Karpas-422 (cell line): ENCODE results near the gene ABHD18. TPM values are rescaled to one million over a fixed set of nuclear protein-coding genes. Genes with fewer than 3 reads are reported as not detected.
"Not testable (repeated sequence)": the region's sequence is repeated elsewhere in the genome, so short reads cannot be mapped to it uniquely, and the experiment has no call there.

Source experiments
- DNase-seq: peaks from one replicate; pipeline ENCODE4 v3.0.0-alpha.2; 2015
- H2AFZ ChIP-seq: fragments of 200-600 bp; sonication (generic); 2 replicates; pipeline ENCODE4 v1.6.1; 2014; ENCODE audit warnings: antibody characterized with exemption, low read length, mixed read lengths
- H3K27ac ChIP-seq: fragments of 200-600 bp; sonication (generic); 2 replicates; pipeline ENCODE4 v1.5.1; 2014; ENCODE audit warnings: mild to moderate bottlenecking, low read length, moderate library complexity
- H3K27me3 ChIP-seq: fragments of 200-600 bp; sonication (generic); 2 replicates; pipeline ENCODE4 v1.6.1; 2014; ENCODE audit warnings: low read length, mixed read lengths
- H3K36me3 ChIP-seq: fragments of 200-600 bp; sonication (generic); 2 replicates; pipeline ENCODE4 v1.6.1; 2014; ENCODE audit warnings: low read length, mixed read lengths; ENCODE audit not compliant: insufficient read depth
- H3K4me1 ChIP-seq: fragments of 200-600 bp; sonication (generic); 2 replicates; pipeline ENCODE4 v1.6.1; 2014; ENCODE audit warnings: mild to moderate bottlenecking, low read length, mixed read lengths
- H3K4me2 ChIP-seq: fragments of 200-600 bp; sonication (generic); 2 replicates; pipeline ENCODE4 v1.6.1; 2014; ENCODE audit warnings: low read length, low read depth, mild to moderate bottlenecking; ENCODE audit not compliant: poor library complexity, severe bottlenecking
- H3K4me3 ChIP-seq: fragments of 200-600 bp; sonication (generic); 2 replicates; pipeline ENCODE4 v1.5.1; 2014; ENCODE audit warnings: mild to moderate bottlenecking, antibody characterized with exemption, low read length, mixed read lengths
- H3K79me2 ChIP-seq: fragments of 200-600 bp; sonication (generic); 2 replicates; pipeline ENCODE4 v1.6.1; 2014; ENCODE audit warnings: mild to moderate bottlenecking, low read length, mixed read lengths
- H3K9ac ChIP-seq: fragments of 200-600 bp; sonication (generic); 2 replicates; pipeline ENCODE4 v1.6.0; 2014; ENCODE audit warnings: low read length
- H3K9me2 ChIP-seq: fragments of 200-600 bp; sonication (generic), shearing (Covaris generic); replicated peaks from 2 replicates; pipeline ENCODE4 v1.6.0; 2014; ENCODE audit warnings: mild to moderate bottlenecking, low read length, moderate library complexity; ENCODE audit not compliant: insufficient read depth
- H3K9me3 ChIP-seq: fragments of 300-700, 200-600 bp; sonication (generic); 2 replicates; pipeline ENCODE4 v1.6.1; 2014; ENCODE audit warnings: low read length, mixed read lengths
- H4K20me1 ChIP-seq: fragments of 200-600 bp; sonication (generic); 2 replicates; pipeline ENCODE4 v1.6.1; 2014; ENCODE audit warnings: mild to moderate bottlenecking, antibody characterized with exemption, low read length, low read depth; ENCODE audit not compliant: insufficient read depth
- total RNA-seq: library from RNA; depleted of rRNA; stranded (reverse); fragments of >200 nt; shearing (Covaris generic); gene quantifications from 2 replicates; pipeline ENCODE4 v1.2.3, GENCODE V29; 2014; ENCODE audit warnings: low replicate concordance

The ABHD18 gene
- total RNA-seq, 1 experiment from 2014 or later = 36.6 TPM

DNA sequence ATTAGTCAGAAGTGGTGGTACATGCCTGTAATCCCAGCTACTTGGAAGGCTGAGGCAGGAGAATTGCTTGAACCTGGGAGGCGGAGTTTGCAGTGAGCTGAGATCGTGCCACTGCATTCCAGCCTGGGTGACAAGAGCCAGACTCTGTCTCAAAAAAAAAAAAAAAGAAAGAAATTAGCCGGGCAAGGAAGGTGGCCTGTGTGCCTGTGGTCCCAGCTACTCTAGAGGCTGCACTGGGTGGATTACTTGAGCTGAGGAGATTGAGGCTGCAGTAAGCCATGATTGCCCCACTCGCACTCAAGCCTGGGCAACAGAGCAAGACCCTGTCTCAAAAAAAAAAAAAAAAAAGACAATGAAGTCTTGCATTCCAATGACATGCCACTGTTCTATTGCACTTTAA, 5.7 kb downstream of the ABHD18 start:
- H3K4me3 ChIP-seq, H3K27ac ChIP-seq, H3K9me2 ChIP-seq, H3K4me2 ChIP-seq, H3K9ac ChIP-seq, DNase-seq, H2AFZ ChIP-seq, H4K20me1 ChIP-seq, H3K27me3 ChIP-seq, H3K9me3 ChIP-seq: not testable (repeated sequence)
- H3K36me3 ChIP-seq = peaks cover 29% of the 10 kb centered on the region
- H3K4me1 ChIP-seq = peaks cover 22% of the 10 kb centered on the region
- peaks cover 98% of the 10 kb centered on the region for H3K79me2 ChIP-seq

DNA sequence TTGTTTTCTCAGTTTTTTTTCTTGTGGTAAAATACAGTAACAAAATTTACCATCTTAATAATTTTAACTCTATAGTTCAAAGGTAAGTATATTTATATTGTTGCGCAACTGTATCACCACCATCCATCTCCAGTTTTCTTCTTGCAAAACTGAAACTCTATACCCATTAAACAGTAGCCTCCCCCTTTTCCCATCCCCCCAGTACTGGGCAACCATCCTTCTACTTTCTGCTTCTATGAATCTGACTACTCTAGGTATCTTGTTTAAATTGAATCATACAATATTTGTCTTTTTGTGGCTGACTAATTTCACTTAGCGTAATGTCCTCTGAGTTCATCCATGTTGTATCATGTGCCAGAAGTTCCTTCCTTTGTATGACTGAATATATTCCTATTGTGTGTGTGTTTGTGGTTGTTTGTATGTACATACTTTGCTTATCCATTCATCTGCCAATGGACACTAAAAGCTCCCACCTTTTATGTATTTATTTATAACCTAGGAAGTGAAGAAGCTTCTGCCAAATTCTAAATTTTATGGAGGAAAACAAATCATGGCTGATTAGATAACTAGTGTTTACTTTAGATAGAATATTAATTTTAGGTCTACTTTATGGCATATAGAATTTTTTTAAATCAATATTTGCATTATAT, 10.0 kb downstream of the ABHD18 start:
- no peak for DNase-seq
- no peak overlapping the region for H3K4me3 ChIP-seq
- H3K9me3 ChIP-seq = peaks cover 5% of the 10 kb centered on the region
- H3K27me3 ChIP-seq = no peaks in the 10 kb centered on the region
- no peaks in the 10 kb centered on the region for H3K9me2 ChIP-seq
- no peak overlapping the region for H2AFZ ChIP-seq
- H3K79me2 ChIP-seq = peaks cover 89% of the 10 kb centered on the region
- H3K4me1 ChIP-seq = no peaks in the 10 kb centered on the region
- H3K36me3 ChIP-seq = peaks cover 43% of the 10 kb centered on the region
- H3K9ac ChIP-seq = no peak overlapping the region
- H3K4me2 ChIP-seq = no peak overlapping the region
- H4K20me1 ChIP-seq = no peaks in the 10 kb centered on the region
- no peak overlapping the region for H3K27ac ChIP-seq

DNA sequence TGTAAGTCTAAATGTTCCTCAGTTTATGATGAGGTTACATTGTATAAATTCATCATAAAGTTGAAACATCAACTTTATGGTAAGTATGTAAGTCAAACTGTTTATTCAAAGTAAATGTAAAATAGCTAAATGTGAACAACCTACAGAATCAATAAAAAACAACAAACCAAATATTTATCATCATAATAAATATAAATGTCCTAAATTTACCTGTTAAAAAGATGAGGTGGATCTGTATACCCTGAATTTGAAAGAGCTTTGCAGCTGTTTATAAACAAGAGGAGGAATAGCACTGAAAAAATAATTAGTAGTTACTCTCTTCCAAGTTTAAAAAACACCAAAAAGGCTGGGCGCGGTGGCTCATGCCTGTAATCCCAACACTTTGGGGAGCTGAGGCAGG, 13.7 kb downstream of the ABHD18 start:
- Histone ChIP-seq H3K36me3 (peaks cover 33% of the 10 kb centered on the region), H3K4me2 (no peak overlapping the region), H2AFZ (no peak overlapping the region), H3K4me3 (no peak overlapping the region), H3K4me1 (no peaks in the 10 kb centered on the region), H3K9me2 (no peaks in the 10 kb centered on the region), H3K27me3 (no peaks in the 10 kb centered on the region), H3K9ac (no peak overlapping the region), H3K79me2 (peaks cover 79% of the 10 kb centered on the region), H4K20me1 (no peaks in the 10 kb centered on the region), H3K27ac (no peak overlapping the region), H3K9me3 (peaks cover 5% of the 10 kb centered on the region)
- DNase-seq = no peak

DNA sequence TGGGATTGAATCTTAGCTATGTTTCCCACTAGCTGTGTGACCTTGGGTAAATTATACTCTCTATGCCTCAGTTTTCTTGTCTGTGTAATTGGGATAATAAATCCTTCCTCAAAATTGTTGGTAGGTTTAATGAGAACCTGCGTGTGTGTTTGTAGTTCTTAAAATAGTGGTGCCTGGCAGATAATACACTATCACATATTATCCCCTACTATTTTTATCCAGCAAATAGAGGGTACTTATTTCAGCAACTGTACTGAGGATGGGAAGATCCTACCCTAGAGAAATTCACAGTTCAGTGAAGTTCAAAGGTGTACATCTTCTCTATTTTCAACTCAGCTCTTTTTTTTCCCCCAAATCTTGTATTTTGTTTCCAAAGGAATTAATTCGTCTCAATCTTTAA, 17.2 kb downstream of the ABHD18 start:
- Histone ChIP-seq H3K27me3 (no peaks in the 10 kb centered on the region), H3K27ac (no peak overlapping the region), H2AFZ (no peak overlapping the region), H4K20me1 (no peaks in the 10 kb centered on the region), H3K4me2 (no peak overlapping the region), H3K36me3 (peaks cover 40% of the 10 kb centered on the region), H3K4me3 (no peak overlapping the region), H3K79me2 (peaks cover 55% of the 10 kb centered on the region), H3K4me1 (no peaks in the 10 kb centered on the region), H3K9me3 (peaks cover 5% of the 10 kb centered on the region), H3K9me2 (no peaks in the 10 kb centered on the region), H3K9ac (no peak overlapping the region)
- no peak for DNase-seq

DNA sequence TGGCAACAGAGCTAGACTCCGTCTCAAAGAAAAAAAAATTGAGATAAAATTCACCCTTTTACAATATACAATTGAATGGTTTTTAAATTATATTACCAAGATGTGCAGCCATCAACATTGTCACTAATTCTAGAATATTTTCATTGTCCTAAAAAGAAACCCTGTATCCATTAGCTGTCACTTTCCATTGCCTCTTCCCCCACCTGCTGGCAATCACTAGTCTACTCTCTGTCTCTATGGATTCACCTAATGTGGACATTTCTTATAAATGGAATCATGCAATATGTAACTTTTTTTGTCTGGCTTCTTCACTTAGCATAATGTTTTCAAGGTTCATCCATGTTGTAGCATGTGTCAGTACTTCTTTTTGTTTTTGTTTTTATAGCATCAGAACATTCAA, 20.8 kb downstream of the ABHD18 start:
- Histone ChIP-seq H3K4me3 (no peak overlapping the region), H3K79me2 (peaks cover 35% of the 10 kb centered on the region), H4K20me1 (no peaks in the 10 kb centered on the region), H3K9me3 (no peaks in the 10 kb centered on the region), H2AFZ (no peak overlapping the region), H3K9me2 (no peaks in the 10 kb centered on the region), H3K36me3 (peaks cover 30% of the 10 kb centered on the region), H3K27ac (no peak overlapping the region), H3K27me3 (no peaks in the 10 kb centered on the region), H3K4me1 (no peaks in the 10 kb centered on the region), H3K4me2 (no peak overlapping the region), H3K9ac (no peak overlapping the region)
- DNase-seq = no peak

DNA sequence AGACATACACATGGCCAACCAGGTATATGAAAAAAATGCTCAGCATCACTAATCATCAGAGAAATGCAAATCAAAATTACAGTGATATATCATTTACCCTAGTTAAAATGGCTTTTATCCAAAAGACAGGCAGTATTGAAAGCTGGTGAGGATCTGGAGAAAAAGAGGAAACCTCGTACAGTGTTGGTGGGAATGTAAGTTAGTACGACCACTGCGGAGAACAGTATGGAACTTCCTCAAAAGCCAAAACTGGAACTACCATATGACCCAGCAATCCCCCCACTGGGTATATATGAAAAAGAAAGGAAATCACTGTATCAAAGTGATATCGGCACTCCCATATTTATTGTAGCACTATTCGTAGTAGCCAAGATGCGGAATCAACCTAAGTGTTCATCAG, 23.4 kb downstream of the ABHD18 start:
- H3K4me1 ChIP-seq = no peaks in the 10 kb centered on the region
- no peak for DNase-seq
- peaks cover 17% of the 10 kb centered on the region; the same call in 1 of the 2 replicates for H3K79me2 ChIP-seq
- no peak overlapping the region for H3K4me2 ChIP-seq
- H3K9me3 ChIP-seq = no peaks in the 10 kb centered on the region
- H3K27me3 ChIP-seq = no peaks in the 10 kb centered on the region
- H3K9me2 ChIP-seq = no peaks in the 10 kb centered on the region
- H3K9ac ChIP-seq = no peak overlapping the region
- H3K27ac ChIP-seq = no peak overlapping the region
- H3K36me3 ChIP-seq = peaks cover 33% of the 10 kb centered on the region
- H2AFZ ChIP-seq = no peak overlapping the region
- H3K4me3 ChIP-seq = no peak overlapping the region
- no peaks in the 10 kb centered on the region for H4K20me1 ChIP-seq

DNA sequence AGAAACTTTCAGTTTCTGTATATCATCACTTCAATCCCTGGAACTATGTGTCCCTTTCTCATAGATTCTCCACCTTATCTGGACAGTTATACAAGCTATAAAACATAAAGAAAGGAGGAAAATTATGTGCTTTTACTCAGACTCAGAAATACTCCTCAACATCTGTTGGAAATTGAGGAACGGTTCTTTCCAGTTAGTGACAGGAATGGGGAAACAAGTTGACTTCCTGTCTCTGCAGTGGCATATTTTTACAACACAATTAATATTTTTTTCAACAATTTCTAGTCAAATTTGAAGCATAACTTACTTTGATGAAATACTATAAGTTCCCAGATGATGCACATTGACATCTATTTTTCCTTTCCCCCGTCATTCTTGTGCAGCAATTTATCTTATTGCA, 27.9 kb downstream of the ABHD18 start:
- Histone ChIP-seq H3K4me2 (no peak overlapping the region), H3K4me3 (no peak overlapping the region), H3K9ac (no peak overlapping the region)

DNA sequence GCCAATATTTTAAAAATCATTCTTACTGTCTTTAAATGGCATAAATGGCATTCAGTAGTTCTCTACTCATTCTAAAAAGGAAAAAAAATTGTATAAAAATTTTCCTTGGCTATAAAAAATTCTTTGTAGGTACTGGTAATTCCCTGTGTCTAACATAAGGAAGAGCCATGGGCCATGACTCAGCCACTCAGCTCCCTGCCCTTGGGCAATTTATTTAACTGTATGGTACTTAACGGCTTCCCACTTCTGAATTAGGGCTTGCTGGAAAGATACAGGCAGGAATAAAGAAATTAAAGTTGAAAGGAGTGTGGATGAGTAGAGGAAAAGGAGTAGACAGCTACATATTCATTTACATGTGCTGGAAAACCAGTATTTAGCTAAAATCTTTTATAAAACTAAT, 30.6 kb downstream of the ABHD18 start:
- H4K20me1 ChIP-seq = no peaks in the 10 kb centered on the region
- no peak overlapping the region for H3K9ac ChIP-seq
- peaks cover 3% of the 10 kb centered on the region; the same call in 1 of the 2 replicates for H3K9me3 ChIP-seq
- DNase-seq = no peak
- no peak overlapping the region for H3K27ac ChIP-seq
- no peak overlapping the region for H3K4me3 ChIP-seq
- no peaks in the 10 kb centered on the region for H3K27me3 ChIP-seq
- H3K79me2 ChIP-seq = peaks cover 28% of the 10 kb centered on the region
- H3K4me1 ChIP-seq = peaks cover 9% of the 10 kb centered on the region
- no peak overlapping the region for H3K4me2 ChIP-seq
- H2AFZ ChIP-seq = no peak overlapping the region
- peaks cover 29% of the 10 kb centered on the region for H3K36me3 ChIP-seq
- H3K9me2 ChIP-seq = no peaks in the 10 kb centered on the region

More for the DNA sequence above, 27.9 kb downstream of the ABHD18 start:
- Histone ChIP-seq H3K79me2 (peaks cover 23% of the 10 kb centered on the region), H4K20me1 (no peaks in the 10 kb centered on the region), H3K9me2 (no peaks in the 10 kb centered on the region), H2AFZ (no peak overlapping the region), H3K27ac (no peak overlapping the region), H3K27me3 (no peaks in the 10 kb centered on the region), H3K4me1 (peaks cover 9% of the 10 kb centered on the region), H3K36me3 (peaks cover 27% of the 10 kb centered on the region), H3K9me3 (peaks cover 3% of the 10 kb centered on the region; the same call in 1 of the 2 replicates)
- DNase-seq = no peak
